ENCODE data around the gene LDHB.
"Not testable (repeated sequence)": the region's sequence is repeated elsewhere in the genome, so short reads cannot be mapped to it uniquely, and the experiment has no call there.

LDHB gene

GRCh38 chr12:21607701-21608100 lies 49.9 kb downstream of the LDHB start:
- peak; percentile 12 for DNase-seq (ENCODE audit: low read depth)

- no peak for DNase-seq (ENCODE audit: low read depth)
These were observed 51.5 kb downstream of the LDHB start for GRCh38 chr12:21606175-21606574.

GRCh38 chr12:21604245-21605101 lies 53.2 kb downstream of the LDHB start, which contains the start of gene GYS2:
Gene GYS2 (minus strand): TSS chr12:21604847. CDS start chr12:21604592, 255 bp downstream.
- no peak for DNase-seq (ENCODE audit: low read depth)

GRCh38 chr12:21602774-21603173 lies 54.9 kb downstream of the LDHB start:
- DNase-seq (ENCODE audit: low read depth), result no peak

GRCh38 chr12:21600196-21600595 lies 57.4 kb downstream of the LDHB start:
- DNase-seq (ENCODE audit: low read depth), result no peak

- no peak for DNase-seq (ENCODE audit: low read depth)
These were observed 58.3 kb downstream of the LDHB start for GRCh38 chr12:21599143-21599999.

GRCh38 chr12:21598651-21599050 lies 59.0 kb downstream of the LDHB start:
- DNase-seq (ENCODE audit: low read depth), result no peak

GRCh38 chr12:21595356-21595755 lies 62.3 kb downstream of the LDHB start:
- DNase-seq (ENCODE audit: low read depth), result not testable (repeated sequence)

GRCh38 chr12:21585485-21585884 lies 72.2 kb downstream of the LDHB start:
- DNase-seq (ENCODE audit: low read depth), result no peak

Data from stromal cell of bone marrow (primary cell).